22Rv1 (cell line): ENCODE data around the gene ITGBL1.

Source experiments
- H3K27ac ChIP-seq: fragments of 450-650 bp; 2 replicates; pipeline ENCODE4 v1.5.1; 2017
- CTCF ChIP-seq: fragments of 450-650 bp; IDR thresholded peaks from 2 replicates; pipeline ENCODE4 v1.5.1; 2017; ENCODE audit warnings: mild to moderate bottlenecking
- ZFX ChIP-seq: fragments of 450-650 bp; IDR thresholded peaks from 2 replicates; pipeline ENCODE4 v1.6.1; 2017; ENCODE audit warnings: antibody characterized with exemption, borderline replicate concordance

The ITGBL1 gene

GRCh38 chr13:101416181-101417042 is 36.1 kb upstream of the ITGBL1 start, which contains the start of gene NALCN:
Gene NALCN (minus strand): TSS chr13:101416508. CDS start chr13:101399126, 17,382 bp downstream.
- no peak within 1 kb of the TSS for H3K27ac ChIP-seq
- no peak for TF ChIP-seq CTCF
- TF ChIP-seq ZFX, result no peak

GRCh38 chr13:101417043-101417406 is 35.5 kb upstream of the ITGBL1 start:
- H3K27ac ChIP-seq, result no peak overlapping the region

GRCh38 chr13:101417501-101417900 is 35.0 kb upstream of the ITGBL1 start:
- TF ChIP-seq ZFX, result no peak
- TF ChIP-seq CTCF, result no peak
- no peak overlapping the region for H3K27ac ChIP-seq

More at GRCh38 chr13:101417043-101417406, 35.5 kb upstream of the ITGBL1 start:
- no peak for TF ChIP-seq ZFX
- TF ChIP-seq CTCF, result no peak

GRCh38 chr13:101423872-101424271 is 28.6 kb upstream of the ITGBL1 start:
- H3K27ac ChIP-seq, result no peak overlapping the region
- TF ChIP-seq ZFX (no peak), CTCF (no peak)

GRCh38 chr13:101424381-101425155 is 27.9 kb upstream of the ITGBL1 start:
- no peak overlapping the region for H3K27ac ChIP-seq
- no peak for TF ChIP-seq ZFX
- TF ChIP-seq CTCF, result no peak

DNA sequence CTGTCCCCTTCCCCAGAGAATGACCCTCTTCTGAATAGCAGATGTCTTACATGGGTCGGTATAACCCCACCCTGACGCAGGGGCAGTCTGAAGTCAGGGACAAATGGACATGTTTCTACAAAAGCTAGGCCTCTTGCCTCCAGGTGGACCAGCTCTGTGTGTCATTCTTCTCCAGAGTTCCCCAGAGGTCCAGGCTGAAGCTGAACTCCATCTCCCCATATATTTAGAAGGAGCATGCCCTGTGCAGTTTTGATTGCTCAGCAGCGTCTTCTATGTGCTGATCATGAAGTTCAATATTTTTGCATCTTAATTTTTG is 27.4 kb upstream of the ITGBL1 start:
- H3K27ac ChIP-seq, result no peak overlapping the region
- TF ChIP-seq CTCF, result no peak
- no peak for TF ChIP-seq ZFX

DNA sequence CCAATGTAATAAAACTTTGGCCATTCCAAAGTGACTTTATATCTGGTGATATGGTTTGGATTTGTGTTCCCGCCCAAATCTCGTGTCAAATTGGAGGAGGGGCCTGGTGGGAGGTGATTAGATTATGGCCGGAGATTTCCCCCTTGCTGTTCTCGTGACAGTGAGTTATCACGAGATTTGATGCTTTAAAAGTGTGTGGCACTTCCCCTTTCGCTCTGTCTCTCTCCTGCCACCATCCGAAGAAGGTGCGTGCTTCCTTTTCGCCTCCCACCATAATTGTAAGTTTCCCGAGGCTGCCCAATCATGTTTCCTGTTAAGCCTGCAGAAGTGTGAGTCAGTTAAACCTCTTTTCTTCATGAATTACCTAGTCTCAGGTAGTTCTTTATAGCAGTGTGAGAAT is 26.9 kb upstream of the ITGBL1 start:
- TF ChIP-seq CTCF, result no peak
- TF ChIP-seq ZFX, result no peak
- no peak overlapping the region for H3K27ac ChIP-seq
